ENCODE results near the gene BDKRB2. TPM values are rescaled to one million over a fixed set of nuclear protein-coding genes. Genes with fewer than 3 reads are reported as not detected.

Gene BDKRB2
- total and polyA plus RNA-seq, 2 of the 4 experiments (the other 2 are of a cell fraction) = 60.9 to 73.1 TPM

DNA sequence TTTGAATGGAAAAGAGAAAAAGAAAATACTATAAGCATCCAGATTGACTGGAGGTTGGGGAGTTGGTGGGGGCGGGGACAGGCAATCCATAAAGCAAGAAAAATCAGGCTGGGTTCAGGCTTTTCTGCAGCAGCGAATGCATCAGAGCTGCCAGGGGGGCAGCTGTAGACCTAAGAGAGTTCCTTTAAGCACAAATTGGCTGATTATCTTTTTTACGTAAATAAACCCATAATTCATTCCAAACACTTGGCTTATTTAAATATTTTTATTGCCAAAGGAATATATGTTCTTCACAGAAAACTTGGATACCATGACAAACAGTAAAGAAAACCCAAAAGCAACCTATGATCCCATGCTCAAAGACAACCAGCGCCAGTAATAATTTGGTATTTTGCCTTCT lies 10.2 kb downstream of the BDKRB2 start:
- Histone ChIP-seq H2AK5ac (ENCODE audit: low read depth, low read length) (no peak overlapping the region), H2AFZ (replicated peaks; ENCODE audit: low read length, poor library complexity) (no peak overlapping the region), H4K91ac (ENCODE audit: insufficient read depth, low read depth, low read length) (no peak overlapping the region), H3K23ac (ENCODE audit: low read depth, low read length) (no peak overlapping the region), H4K5ac (ENCODE audit: low read depth, low read length) (no peak overlapping the region), H3K9me1 (ENCODE audit: insufficient read depth, low read length) (peaks cover 28% of the 10 kb centered on the region), H4K20me1 (ENCODE audit: insufficient read depth, low read length) (peaks cover 57% of the 10 kb centered on the region), H3K4me3 (ENCODE audit: insufficient read depth, low read depth, low read length) (no peak overlapping the region), H2BK15ac (ENCODE audit: low read depth, low read length) (no peak overlapping the region), H3K27ac (ENCODE audit: insufficient read depth, low read length) (peak overlapping the region; percentile 46; the same call in 1 of the 2 replicates), H2BK20ac (ENCODE audit: low read depth, low read length) (no peak overlapping the region), H3K27me3 (ENCODE audit: control insufficient read depth, insufficient read depth, low read length) (no peaks in the 10 kb centered on the region), H3K79me1 (ENCODE audit: low read depth in 1 of 2, low read length in 2 of 2) (peaks cover 61 to 95% of the 10 kb centered on the region in 2 experiments), H2BK120ac (ENCODE audit: low read depth, low read length) (no peak overlapping the region), H4K8ac (ENCODE audit: low read depth in 2 of 2, low read length in 2 of 2) (0 out of 4 replicates have a peak overlapping the region, but pooled peaks of 1 of the 2 experiments have one; percentile 7), H3K9ac (ENCODE audit: low read depth, low read length) (no peak overlapping the region), H2AK9ac (replicated peaks; ENCODE audit: low read depth, low read length, poor library complexity) (no peak overlapping the region), H3K4me1 (ENCODE audit: control insufficient read depth, insufficient read depth, low read length) (peaks cover 27% of the 10 kb centered on the region), H3K18ac (ENCODE audit: low read depth, low read length) (no peak overlapping the region), H3K14ac (replicated peaks; ENCODE audit: low read depth, low read length) (no peak overlapping the region), H3K4me2 (ENCODE audit: low read depth, low read length) (no peak overlapping the region), H2BK5ac (ENCODE audit: low read depth, low read length, poor library complexity, severe bottlenecking) (peak overlapping the region; percentile 7), H3K56ac (ENCODE audit: extremely low read depth, insufficient read depth, low read length) (no peak overlapping the region), H3K9me3 (ENCODE audit: control insufficient read depth, insufficient read depth, low read length) (peaks cover 14% of the 10 kb centered on the region), H3K36me3 (ENCODE audit: control insufficient read depth, insufficient read depth, low read length) (peaks cover 77% of the 10 kb centered on the region), H3K4ac (ENCODE audit: low read depth, low read length) (no peak overlapping the region)
- BruUV-seq (replicated peaks) = no TSS peak
- ATAC-seq (ENCODE audit: low read depth) (no peak), DNase-seq (no peak)
- dilution Hi-C loops (cut with HindIII; ENCODE audit: low sequenced_read_pairs, unreplicated experiment) (no loop called here), intact Hi-C loops (cut with micrococcal nuclease) (no loop called here), in situ Hi-C loops (cut with MboI; ENCODE audit: low sequenced_read_pairs) (no loop called here)
- CTCF ChIA-PET = no interaction called here
- 100% methylated on average over 1 of the region's 4 CpGs; no CpG with 5 or more reads in 1 of the 2 experiments for WGBS, 2 experiments (ENCODE audit: extremely low coverage in 2 of 2, insufficient read length in 1 of 2)
- TF ChIP-seq MAFK (IDR thresholded peaks at IDR 0.05; ENCODE audit: low read depth, low read length) = no peak
- no peak for TF ChIP-seq FOS (IDR thresholded peaks at IDR 0.05; ENCODE audit: low read depth, low read length)
- no peak for TF ChIP-seq RAD21 (IDR thresholded peaks at IDR 0.05; ENCODE audit: low read length)
- no peak for TF ChIP-seq CHD1 (IDR thresholded peaks at IDR 0.05; ENCODE audit: low read depth, low read length)
- no peak for TF ChIP-seq BHLHE40 (IDR thresholded peaks at IDR 0.05; ENCODE audit: low read depth, low read length)
- TF ChIP-seq MXI1 (IDR thresholded peaks at IDR 0.05; ENCODE audit: borderline replicate concordance, low read depth, low read length) = no peak
- TF ChIP-seq, protein P1, sequence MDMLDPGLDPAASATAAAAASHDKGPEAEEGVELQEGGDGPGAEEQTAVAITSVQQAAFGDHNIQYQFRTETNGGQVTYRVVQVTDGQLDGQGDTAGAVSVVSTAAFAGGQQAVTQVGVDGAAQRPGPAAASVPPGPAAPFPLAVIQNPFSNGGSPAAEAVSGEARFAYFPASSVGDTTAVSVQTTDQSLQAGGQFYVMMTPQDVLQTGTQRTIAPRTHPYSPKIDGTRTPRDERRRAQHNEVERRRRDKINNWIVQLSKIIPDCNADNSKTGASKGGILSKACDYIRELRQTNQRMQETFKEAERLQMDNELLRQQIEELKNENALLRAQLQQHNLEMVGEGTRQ (IDR thresholded peaks at IDR 0.05; ENCODE audit: low read depth, low read length) = no peak
- TF ChIP-seq MAZ (IDR thresholded peaks at IDR 0.05; ENCODE audit: borderline replicate concordance, low read depth, low read length) = no peak
- no peak for TF ChIP-seq NFE2L2 (IDR thresholded peaks at IDR 0.05; ENCODE audit: low read depth, low read length)
- TF ChIP-seq RCOR1 (IDR thresholded peaks at IDR 0.05; ENCODE audit: insufficient replicate concordance, low read length) = no peak
- TF ChIP-seq, protein P2, sequence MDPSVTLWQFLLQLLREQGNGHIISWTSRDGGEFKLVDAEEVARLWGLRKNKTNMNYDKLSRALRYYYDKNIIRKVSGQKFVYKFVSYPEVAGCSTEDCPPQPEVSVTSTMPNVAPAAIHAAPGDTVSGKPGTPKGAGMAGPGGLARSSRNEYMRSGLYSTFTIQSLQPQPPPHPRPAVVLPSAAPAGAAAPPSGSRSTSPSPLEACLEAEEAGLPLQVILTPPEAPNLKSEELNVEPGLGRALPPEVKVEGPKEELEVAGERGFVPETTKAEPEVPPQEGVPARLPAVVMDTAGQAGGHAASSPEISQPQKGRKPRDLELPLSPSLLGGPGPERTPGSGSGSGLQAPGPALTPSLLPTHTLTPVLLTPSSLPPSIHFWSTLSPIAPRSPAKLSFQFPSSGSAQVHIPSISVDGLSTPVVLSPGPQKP (IDR thresholded peaks at IDR 0.05; ENCODE audit: borderline replicate concordance, low read depth, low read length) = no peak
- no peak for TF ChIP-seq SMC3 (IDR thresholded peaks at IDR 0.05; ENCODE audit: low read depth, low read length)
- no peak for TF ChIP-seq POLR2A (IDR thresholded peaks at IDR 0.05; ENCODE audit: low read depth, low read length)
- no peak for TF ChIP-seq RFX5 (IDR thresholded peaks at IDR 0.05; ENCODE audit: low read depth, low read length)
- TF ChIP-seq, protein P3, sequence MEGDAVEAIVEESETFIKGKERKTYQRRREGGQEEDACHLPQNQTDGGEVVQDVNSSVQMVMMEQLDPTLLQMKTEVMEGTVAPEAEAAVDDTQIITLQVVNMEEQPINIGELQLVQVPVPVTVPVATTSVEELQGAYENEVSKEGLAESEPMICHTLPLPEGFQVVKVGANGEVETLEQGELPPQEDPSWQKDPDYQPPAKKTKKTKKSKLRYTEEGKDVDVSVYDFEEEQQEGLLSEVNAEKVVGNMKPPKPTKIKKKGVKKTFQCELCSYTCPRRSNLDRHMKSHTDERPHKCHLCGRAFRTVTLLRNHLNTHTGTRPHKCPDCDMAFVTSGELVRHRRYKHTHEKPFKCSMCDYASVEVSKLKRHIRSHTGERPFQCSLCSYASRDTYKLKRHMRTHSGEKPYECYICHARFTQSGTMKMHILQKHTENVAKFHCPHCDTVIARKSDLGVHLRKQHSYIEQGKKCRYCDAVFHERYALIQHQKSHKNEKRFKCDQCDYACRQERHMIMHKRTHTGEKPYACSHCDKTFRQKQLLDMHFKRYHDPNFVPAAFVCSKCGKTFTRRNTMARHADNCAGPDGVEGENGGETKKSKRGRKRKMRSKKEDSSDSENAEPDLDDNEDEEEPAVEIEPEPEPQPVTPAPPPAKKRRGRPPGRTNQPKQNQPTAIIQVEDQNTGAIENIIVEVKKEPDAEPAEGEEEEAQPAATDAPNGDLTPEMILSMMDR (conservative IDR thresholded peaks at IDR 0.05; ENCODE audit: low read depth, low read length) = no peak
- TF ChIP-seq CEBPB (IDR thresholded peaks at IDR 0.05; ENCODE audit: low read depth, low read length) = no peak
- POLR2A ChIA-PET (ENCODE audit: unreplicated experiment) = interaction anchor here (0.6 kb wide), 1 partner anchor 107 kb away, joined by 8 read pairs; no protein-coding TSS in a partner anchor

All from IMR-90 (cell line).